ENCODE data around the gene SIRPB2.

SIRPB2 gene

GRCh38 chr20:1491281-1491840 lies at the start of gene SIRPB2:
Gene SIRPB2 (minus strand): TSS chr20:1491420. CDS start chr20:1491359, 61 bp downstream.
- no peak for DNase-seq (ENCODE audit: low read depth in 2 of 2)

GRCh38 chr20:1539816-1540419 lies 48.7 kb upstream of the SIRPB2 start:
- DNase-seq (ENCODE audit: low read depth in 2 of 2): no peak

GRCh38 chr20:1538655-1539054 lies 47.4 kb upstream of the SIRPB2 start:
- DNase-seq (ENCODE audit: low read depth in 2 of 2): no peak

- DNase-seq (ENCODE audit: low read depth in 2 of 2): no peak
Observed at GRCh38 chr20:1537731-1538058, 46.5 kb upstream of the SIRPB2 start.

- no peak for DNase-seq (ENCODE audit: low read depth in 2 of 2)
Observed at GRCh38 chr20:1536893-1537730, 45.9 kb upstream of the SIRPB2 start.

- DNase-seq (ENCODE audit: low read depth in 2 of 2): no peak
Observed at GRCh38 chr20:1535420-1536175, 44.4 kb upstream of the SIRPB2 start.

- no peak for DNase-seq (ENCODE audit: low read depth in 2 of 2)
Observed at GRCh38 chr20:1534526-1534925, 43.3 kb upstream of the SIRPB2 start.

GRCh38 chr20:1533059-1533458 lies 41.8 kb upstream of the SIRPB2 start:
- no peak for DNase-seq (ENCODE audit: low read depth in 2 of 2)

- no peak for DNase-seq (ENCODE audit: low read depth in 2 of 2)
Observed at GRCh38 chr20:1528811-1529210, 37.6 kb upstream of the SIRPB2 start.

- no peak for DNase-seq (ENCODE audit: low read depth in 2 of 2)
Observed at GRCh38 chr20:1527923-1528322, 36.7 kb upstream of the SIRPB2 start.

- no peak for DNase-seq (ENCODE audit: low read depth in 2 of 2)
Observed at GRCh38 chr20:1526896-1527295, 35.7 kb upstream of the SIRPB2 start.

- no peak for DNase-seq (ENCODE audit: low read depth in 2 of 2)
Observed at GRCh38 chr20:1526310-1526709, 35.1 kb upstream of the SIRPB2 start.

GRCh38 chr20:1524004-1524403 lies 32.8 kb upstream of the SIRPB2 start:
- DNase-seq (ENCODE audit: low read depth in 2 of 2): no peak

- DNase-seq (ENCODE audit: low read depth in 2 of 2): no peak
Observed at GRCh38 chr20:1517010-1517409, 25.8 kb upstream of the SIRPB2 start.

- no peak for DNase-seq (ENCODE audit: low read depth in 2 of 2)
Observed at GRCh38 chr20:1513801-1514200, 22.6 kb upstream of the SIRPB2 start.

GRCh38 chr20:1509237-1509636 lies 18.0 kb upstream of the SIRPB2 start:
- no peak for DNase-seq (ENCODE audit: low read depth in 2 of 2)

- no peak for DNase-seq (ENCODE audit: low read depth in 2 of 2)
Observed at GRCh38 chr20:1508574-1508973, 17.4 kb upstream of the SIRPB2 start.

GRCh38 chr20:1507276-1507675 lies 16.1 kb upstream of the SIRPB2 start:
- DNase-seq (ENCODE audit: low read depth in 2 of 2): no peak

- no peak for DNase-seq (ENCODE audit: low read depth in 2 of 2)
Observed at GRCh38 chr20:1505871-1506270, 14.7 kb upstream of the SIRPB2 start.

- DNase-seq (ENCODE audit: low read depth in 2 of 2): no peak
Observed at GRCh38 chr20:1505361-1505760, 14.1 kb upstream of the SIRPB2 start.

GRCh38 chr20:1503564-1504227 lies 12.5 kb upstream of the SIRPB2 start:
- peak; percentile 48 to 69 for DNase-seq (ENCODE audit: low read depth in 2 of 2)

- no peak for DNase-seq (ENCODE audit: low read depth in 2 of 2)
Observed at GRCh38 chr20:1500496-1500895, 9.3 kb upstream of the SIRPB2 start.
